Neural cell (in vitro differentiated cells): ENCODE results near the gene GPR87. TPM values are rescaled to one million over a fixed set of nuclear protein-coding genes. Genes with fewer than 3 reads are reported as not detected.

Experiments
- H2AFZ ChIP-seq: fragments of 200-600, 300-800 bp; sonication (generic), shearing (Covaris generic); 2 replicates; pipeline ENCODE4 v1.6.0; 2014; ENCODE audit warnings: low read depth, mild to moderate bottlenecking, antibody characterized with exemption, low read length, moderate library complexity
- H3F3A ChIP-seq: fragments of 200-600 bp; shearing (Covaris generic); 2 replicates; pipeline ENCODE4 v1.6.1; 2016; ENCODE audit warnings: mild to moderate bottlenecking, moderate library complexity, mixed read lengths, antibody characterized with exemption, low read length; ENCODE audit not compliant: insufficient read depth, poor library complexity, severe bottlenecking
- H3K27ac ChIP-seq: fragments of 200-600, 300-800 bp; sonication (generic), shearing (Covaris generic); 2 replicates; pipeline ENCODE4 v1.5.1; 2014; ENCODE audit warnings: mild to moderate bottlenecking, low read length, moderate library complexity
- H3K27me3 ChIP-seq: fragments of 300-800, 200-600 bp; sonication (generic), shearing (Covaris generic); 2 replicates; pipeline ENCODE4 v1.6.0; 2014; ENCODE audit warnings: mild to moderate bottlenecking, low read depth, low read length, moderate library complexity; ENCODE audit not compliant: insufficient read depth
- H3K36me3 ChIP-seq: fragments of 300-800, 200-600 bp; sonication (generic), shearing (Covaris generic); 2 replicates; pipeline ENCODE4 v1.5.1; 2014; ENCODE audit warnings: mild to moderate bottlenecking, antibody characterized with exemption, low read length, moderate library complexity; ENCODE audit not compliant: insufficient read depth
- H3K4me2 ChIP-seq: fragments of 300-800, 200-600 bp; sonication (generic), shearing (Covaris generic); 2 replicates; pipeline ENCODE4 v1.6.0; 2014; ENCODE audit warnings: mild to moderate bottlenecking, low read length
- H3K4me3 ChIP-seq: fragments of 300-800, 200-600 bp; sonication (generic), shearing (Covaris generic); 2 replicates; pipeline ENCODE4 v1.5.1; 2014; ENCODE audit warnings: mild to moderate bottlenecking, low read length, moderate library complexity
- H3K79me2 ChIP-seq: fragments of 200-600 bp; shearing (Covaris generic); replicated peaks from 2 replicates; pipeline ENCODE4 v1.6.0; 2014; ENCODE audit warnings: mild to moderate bottlenecking, low read length, moderate library complexity; ENCODE audit not compliant: insufficient read depth
- H3K9ac ChIP-seq: fragments of 300-800, 200-600 bp; sonication (generic), shearing (Covaris generic); 2 replicates; pipeline ENCODE4 v1.6.1; 2016; ENCODE audit warnings: mild to moderate bottlenecking, low read length, mixed read lengths
- H3K9me2 ChIP-seq: fragments of 200-600 bp; shearing (Covaris generic); 2 replicates; pipeline ENCODE4 v1.6.1; 2016; ENCODE audit warnings: mild to moderate bottlenecking, low read length, mixed read lengths; ENCODE audit not compliant: insufficient read depth
- H3K9me3 ChIP-seq: fragments of 200-600, 300-800 bp; sonication (generic), shearing (Covaris generic); 2 replicates; pipeline ENCODE4 v1.6.1; 2016; ENCODE audit warnings: mild to moderate bottlenecking, mixed run types, low read length, moderate library complexity, mixed read lengths
- H4K20me1 ChIP-seq: fragments of 200-600 bp; shearing (Covaris generic); 2 replicates; pipeline ENCODE4 v1.6.1; 2016; ENCODE audit warnings: mild to moderate bottlenecking, mixed run types; ENCODE audit not compliant: insufficient read depth
- EP300 ChIP-seq: fragments of 450-650 bp; conservative IDR thresholded peaks from 2 replicates; pipeline ENCODE4 v1.6.1; 2014; ENCODE audit warnings: antibody characterized with exemption, mild to moderate bottlenecking, moderate library complexity; ENCODE audit not compliant: poor library complexity, severe bottlenecking
- EZH2 ChIP-seq: fragments of 200-600, 300-800 bp; shearing (Covaris generic), sonication (generic); IDR thresholded peaks from 2 replicates; pipeline ENCODE4 v1.6.1; 2014; ENCODE audit warnings: antibody characterized with exemption, low read length, borderline replicate concordance, mild to moderate bottlenecking; ENCODE audit not compliant: insufficient read depth, poor library complexity, severe bottlenecking
- MXI1 ChIP-seq: fragments of 450-650 bp; conservative IDR thresholded peaks from 2 replicates; pipeline ENCODE4 v1.6.1; 2014; ENCODE audit warnings: antibody characterized with exemption, mild to moderate bottlenecking; ENCODE audit not compliant: poor library complexity, severe bottlenecking
- POLR2AphosphoS5 ChIP-seq: IDR thresholded peaks from 2 replicates; pipeline ENCODE4 v1.6.1; 2012
- RAD21 ChIP-seq: fragments of 450-650 bp; conservative IDR thresholded peaks from 2 replicates; pipeline ENCODE4 v1.6.1; 2014; ENCODE audit warnings: antibody characterized with exemption, mild to moderate bottlenecking, moderate library complexity
- REST ChIP-seq: IDR thresholded peaks from 2 replicates; pipeline ENCODE4 v1.6.1; 2012; ENCODE audit warnings: borderline replicate concordance
- SMC3 ChIP-seq: fragments of 450-650 bp; conservative IDR thresholded peaks from 2 replicates; pipeline ENCODE4 v1.6.1; 2014; ENCODE audit warnings: antibody characterized with exemption, mild to moderate bottlenecking, moderate library complexity; ENCODE audit not compliant: poor library complexity
- TAF1 ChIP-seq: IDR thresholded peaks from 2 replicates; pipeline ENCODE4 v1.6.1; 2012; ENCODE audit warnings: low read depth
- polyA plus RNA-seq: library from polyadenylated mRNA; depleted of rRNA; stranded (reverse); fragments of >200 nt; gene quantifications from 2 replicates; pipeline ENCODE4 v1.2.3, GENCODE V29; 2014
- TF ChIP-seq, protein P1 (sequence below): fragments of 450-650 bp; IDR thresholded peaks from 2 replicates; pipeline ENCODE4 v1.5.1; 2014; ENCODE audit warnings: antibody characterized with exemption, mild to moderate bottlenecking, moderate library complexity; ENCODE audit not compliant: poor library complexity, severe bottlenecking

Gene GPR87
- polyA plus RNA-seq, 1 donor from 2014 or later: not detected

- Histone ChIP-seq H3K9me2 (no peaks in the 10 kb centered on the region), H3K4me2 (no peak overlapping the region)
Measured at GRCh38 chr3:151296226-151296625, 20.4 kb downstream of the GPR87 start.

GRCh38 chr3:151293127-151293526 lies 23.5 kb downstream of the GPR87 start:
- Histone ChIP-seq H3K4me3 (no peak overlapping the region), H3K79me2 (no peaks in the 10 kb centered on the region), H3K9me2 (no peaks in the 10 kb centered on the region), H3K36me3 (no peaks in the 10 kb centered on the region), H2AFZ (no peak overlapping the region), H3F3A (no peaks in the 10 kb centered on the region), H3K9me3 (no peaks in the 10 kb centered on the region), H3K4me2 (no peak overlapping the region), H3K27ac (no peak overlapping the region), H4K20me1 (peaks cover 3% of the 10 kb centered on the region), H3K9ac (no peak overlapping the region), H3K27me3 (no peaks in the 10 kb centered on the region)
- TF ChIP-seq SMC3: no peak
- TF ChIP-seq, protein P1, sequence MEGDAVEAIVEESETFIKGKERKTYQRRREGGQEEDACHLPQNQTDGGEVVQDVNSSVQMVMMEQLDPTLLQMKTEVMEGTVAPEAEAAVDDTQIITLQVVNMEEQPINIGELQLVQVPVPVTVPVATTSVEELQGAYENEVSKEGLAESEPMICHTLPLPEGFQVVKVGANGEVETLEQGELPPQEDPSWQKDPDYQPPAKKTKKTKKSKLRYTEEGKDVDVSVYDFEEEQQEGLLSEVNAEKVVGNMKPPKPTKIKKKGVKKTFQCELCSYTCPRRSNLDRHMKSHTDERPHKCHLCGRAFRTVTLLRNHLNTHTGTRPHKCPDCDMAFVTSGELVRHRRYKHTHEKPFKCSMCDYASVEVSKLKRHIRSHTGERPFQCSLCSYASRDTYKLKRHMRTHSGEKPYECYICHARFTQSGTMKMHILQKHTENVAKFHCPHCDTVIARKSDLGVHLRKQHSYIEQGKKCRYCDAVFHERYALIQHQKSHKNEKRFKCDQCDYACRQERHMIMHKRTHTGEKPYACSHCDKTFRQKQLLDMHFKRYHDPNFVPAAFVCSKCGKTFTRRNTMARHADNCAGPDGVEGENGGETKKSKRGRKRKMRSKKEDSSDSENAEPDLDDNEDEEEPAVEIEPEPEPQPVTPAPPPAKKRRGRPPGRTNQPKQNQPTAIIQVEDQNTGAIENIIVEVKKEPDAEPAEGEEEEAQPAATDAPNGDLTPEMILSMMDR: no peak
- no peak for TF ChIP-seq TAF1
- no peak for TF ChIP-seq RAD21
- no peak for TF ChIP-seq REST
- TF ChIP-seq POLR2AphosphoS5: no peak
- no peak for TF ChIP-seq EZH2
- TF ChIP-seq MXI1: no peak

More at GRCh38 chr3:151296226-151296625, 20.4 kb downstream of the GPR87 start:
- no peaks in the 10 kb centered on the region for H3K79me2 ChIP-seq
- H3K27ac ChIP-seq: no peak overlapping the region
- H3F3A ChIP-seq: no peaks in the 10 kb centered on the region
- peaks cover 3% of the 10 kb centered on the region for H4K20me1 ChIP-seq
- no peak overlapping the region for H3K9ac ChIP-seq
- H2AFZ ChIP-seq: no peak overlapping the region
- TF ChIP-seq RAD21 (no peak), MXI1 (no peak), TAF1 (no peak), REST (no peak), EP300 (no peak), POLR2AphosphoS5 (no peak), EZH2 (no peak), SMC3 (no peak)
- TF ChIP-seq, protein P1: no peak
- H3K27me3 ChIP-seq: no peaks in the 10 kb centered on the region
- H3K9me3 ChIP-seq: no peaks in the 10 kb centered on the region
- H3K4me3 ChIP-seq: no peak overlapping the region
- no peaks in the 10 kb centered on the region for H3K36me3 ChIP-seq
